H1 (cell line): ENCODE data around the gene TUBB1. TPM values are rescaled to one million over a fixed set of nuclear protein-coding genes. Genes with fewer than 3 reads are reported as not detected.

ENCODE experiments used
- CTCF ChIA-PET: fragments of 300-600 bp; sonication (Branson Sonifier 250); formaldehyde crosslinking; loops from one replicate; lab custom pipeline; 2021; ENCODE audit not compliant: partially characterized antibody; lab: Charles Lee
- POLR2A ChIA-PET: fragments of 300-600 bp; sonication (Branson Sonifier 250); formaldehyde crosslinking; loops from one replicate; lab custom pipeline; 2021; ENCODE audit warnings: inconsistent platforms; ENCODE audit not compliant: partially characterized antibody; lab: Charles Lee
- DNase-seq, 2 experiments: peaks; one replicate each; pipeline versions ENCODE4 v3.0.0 to v3.0.0-alpha.2; 2010 to 2022; ENCODE audit warnings: low spot score in 2 of 2, low read depth in 1 of 2, mixed read lengths in 1 of 2
- FAIRE-seq: peaks from 2 replicates; lab custom pipeline; 2011; peaks lifted over from hg19 to GRCh38; lab: Jason Lieb, UNC
- H2AFZ ChIP-seq: 2 replicates; pipeline ENCODE4 v1.8.1; 2012; ENCODE audit warnings: low read length, inconsistent platforms
- H2AK5ac ChIP-seq: 2 replicates; pipeline ENCODE4 v1.6.1; 2013; ENCODE audit warnings: low read depth, low read length
- H2BK120ac ChIP-seq: replicated peaks from 2 replicates; pipeline ENCODE3; 2013; ENCODE audit warnings: low read depth, low read length, inconsistent platforms
- H2BK12ac ChIP-seq: 2 replicates; pipeline ENCODE4 v1.6.1; 2013; ENCODE audit warnings: low read depth, low read length
- H2BK15ac ChIP-seq: 2 replicates; pipeline ENCODE4 v1.6.1; 2013; ENCODE audit warnings: low read length
- H2BK20ac ChIP-seq: 2 replicates; pipeline ENCODE4 v1.6.1; 2013; ENCODE audit warnings: low read length
- H2BK5ac ChIP-seq: 2 replicates; pipeline ENCODE4 v1.6.1; 2013; ENCODE audit warnings: low read depth, low read length
- H3K14ac ChIP-seq: 2 replicates; pipeline ENCODE4 v1.6.1; 2013; ENCODE audit warnings: inconsistent platforms; ENCODE audit not compliant: insufficient read length
- H3K18ac ChIP-seq: 2 replicates; pipeline ENCODE4 v1.6.1; 2013; ENCODE audit warnings: low read length; ENCODE audit errors: extremely low read depth
- H3K23ac ChIP-seq: 2 replicates; pipeline ENCODE4 v1.6.1; 2013; ENCODE audit warnings: inconsistent platforms; ENCODE audit not compliant: insufficient read length
- H3K23me2 ChIP-seq: 2 replicates; pipeline ENCODE4 v1.6.1; 2013; ENCODE audit warnings: low read depth, low read length
- H3K27ac ChIP-seq: 2 replicates; pipeline ENCODE4 v1.6.1; 2011; ENCODE audit warnings: low read depth, low read length, inconsistent platforms
- H3K27me3 ChIP-seq, 4 experiments: replicated peaks in 1 of 4; 1 replicate in 1 of 4; 2 replicates in 3 of 4; pipeline versions ENCODE4 v1.6.1 to v1.8.1; 2011 to 2013; ENCODE audit warnings: low read length in 3 of 4, mild to moderate bottlenecking in 3 of 4, inconsistent platforms in 2 of 4, mixed read lengths in 2 of 4, moderate library complexity in 1 of 4; ENCODE audit not compliant: control insufficient read depth in 3 of 4, insufficient read depth in 3 of 4; ENCODE audit errors: extremely low read depth in 1 of 4
- H3K36me3 ChIP-seq, 4 experiments: 2 replicates each; pipeline versions ENCODE4 v1.6.1 to v1.8.1; 2011 to 2013; ENCODE audit warnings: mild to moderate bottlenecking in 4 of 4, low read length in 3 of 4, moderate library complexity in 2 of 4, control low read depth in 1 of 4, inconsistent platforms in 1 of 4; ENCODE audit not compliant: insufficient read depth in 4 of 4, control insufficient read depth in 2 of 4
- H3K4ac ChIP-seq: replicated peaks from 2 replicates; pipeline ENCODE3; 2013; ENCODE audit warnings: low read length, low read depth, mixed read lengths, inconsistent platforms; ENCODE audit not compliant: insufficient read length
- H3K4me1 ChIP-seq, 4 experiments: replicated peaks in 1 of 4; 1 replicate in 1 of 4; 2 replicates in 3 of 4; pipeline versions ENCODE4 v1.6.1 to v1.8.1; 2011 to 2013; ENCODE audit warnings: low read length in 3 of 4, inconsistent platforms in 2 of 4, mixed read lengths in 1 of 4; ENCODE audit not compliant: insufficient read depth in 4 of 4, control insufficient read depth in 3 of 4
- H3K4me2 ChIP-seq, 2 experiments: 2 replicates each; pipeline versions ENCODE4 v1.6.1 to v1.8.1; 2011 to 2013; ENCODE audit warnings: low read depth in 2 of 2, low read length in 2 of 2, control low read depth in 1 of 2, inconsistent platforms in 1 of 2, mild to moderate bottlenecking in 1 of 2; ENCODE audit not compliant: insufficient read depth in 1 of 2
- H3K4me3 ChIP-seq, 4 experiments: fragments of 200-600, 300-600 bp in 1 of 4; sonication (generic), shearing (Covaris generic), sonication (Bioruptor Twin) in 1 of 4; 2 replicates each; pipeline versions ENCODE4 v1.5.1 to v1.8.1; 2011 to 2016; ENCODE audit warnings: low read length in 4 of 4, low read depth in 3 of 4, control low read depth in 2 of 4, inconsistent platforms in 2 of 4, mild to moderate bottlenecking in 2 of 4, mixed read lengths in 1 of 4, moderate library complexity in 1 of 4; ENCODE audit not compliant: insufficient read depth in 2 of 4; ENCODE audit errors: extremely low read depth in 1 of 4
- H3K56ac ChIP-seq: replicated peaks from 2 replicates; pipeline ENCODE3; 2013; ENCODE audit warnings: low read depth, mild to moderate bottlenecking, mixed read lengths, low read length, inconsistent platforms; ENCODE audit not compliant: insufficient read length
- H3K79me1 ChIP-seq: 2 replicates; pipeline ENCODE4 v1.6.1; 2013; ENCODE audit warnings: low read depth, low read length, control low read depth
- H3K79me2 ChIP-seq, 2 experiments: 2 replicates each; pipeline versions ENCODE4 v1.6.1 to v1.8.1; 2012 to 2013; ENCODE audit warnings: low read length in 2 of 2, mild to moderate bottlenecking in 2 of 2, inconsistent platforms in 1 of 2; ENCODE audit not compliant: insufficient read depth in 2 of 2, control insufficient read depth in 1 of 2
- H3K9ac ChIP-seq, 4 experiments: replicated peaks in 1 of 4; 1 replicate in 1 of 4; 2 replicates in 3 of 4; pipeline versions ENCODE4 v1.6.1 to v1.8.1; 2011 to 2013; ENCODE audit warnings: low read depth in 3 of 4, low read length in 3 of 4, control low read depth in 2 of 4, mild to moderate bottlenecking in 2 of 4, moderate library complexity in 2 of 4, inconsistent platforms in 1 of 4; ENCODE audit errors: extremely low read depth in 1 of 4
- H3K9me3 ChIP-seq, 2 experiments: 2 replicates each; pipeline versions ENCODE4 v1.6.1 to v1.8.1; 2012 to 2013; ENCODE audit warnings: mild to moderate bottlenecking in 2 of 2, moderate library complexity in 2 of 2, control low read depth in 1 of 2, inconsistent platforms in 1 of 2, low read depth in 1 of 2, low read length in 1 of 2, mixed read lengths in 1 of 2; ENCODE audit not compliant: insufficient read depth in 2 of 2
- H4K20me1 ChIP-seq, 2 experiments: replicated peaks in 1 of 2; 2 replicates each; pipeline versions ENCODE3 to v1.8.1; 2011 to 2013; ENCODE audit warnings: inconsistent platforms in 2 of 2, low read length in 2 of 2, mild to moderate bottlenecking in 1 of 2; ENCODE audit not compliant: insufficient read depth in 2 of 2, control insufficient read depth in 1 of 2
- H4K5ac ChIP-seq: 2 replicates; pipeline ENCODE4 v1.6.1; 2013; ENCODE audit warnings: low read length, low read depth, mixed read lengths, inconsistent platforms; ENCODE audit not compliant: insufficient read length
- H4K8ac ChIP-seq: 2 replicates; pipeline ENCODE4 v1.8.0; 2013; ENCODE audit warnings: mild to moderate bottlenecking, moderate library complexity, low read length, inconsistent platforms; ENCODE audit not compliant: insufficient read depth; ENCODE audit errors: extremely low read depth
- H4K91ac ChIP-seq: replicated peaks from 2 replicates; pipeline ENCODE3; 2013; ENCODE audit warnings: low read length, mixed read lengths, inconsistent platforms; ENCODE audit not compliant: insufficient read length
- BCL11A ChIP-seq, 2 experiments: IDR thresholded peaks; one replicate each; pipeline ENCODE4 v1.6.1; 2011; ENCODE audit warnings: low read depth in 2 of 2, low read length in 2 of 2, mild to moderate bottlenecking in 2 of 2
- CHD1 ChIP-seq: IDR thresholded peaks from 2 replicates; pipeline ENCODE4 v1.6.1; 2012; ENCODE audit warnings: low read depth, low read length, improper control_type of control experiment
- CREB1 ChIP-seq: IDR thresholded peaks from 2 replicates; pipeline ENCODE4 v1.6.1; 2012; ENCODE audit warnings: inconsistent platforms
- EP300 ChIP-seq, 2 experiments: IDR thresholded peaks; 1 replicate in 1 of 2; 2 replicates in 1 of 2; pipeline ENCODE4 v1.6.1; 2011 to 2012; ENCODE audit warnings: low read depth in 2 of 2, low read length in 2 of 2, mild to moderate bottlenecking in 2 of 2, borderline replicate concordance in 1 of 2, inconsistent platforms in 1 of 2, moderate library complexity in 1 of 2
- FOSL1 ChIP-seq: IDR thresholded peaks from 2 replicates; pipeline ENCODE4 v1.6.1; 2011; ENCODE audit warnings: mild to moderate bottlenecking, low read depth, low read length, moderate library complexity; ENCODE audit not compliant: insufficient read depth
- KDM1A ChIP-seq: fragments of 200-600, 300-600 bp; sonication (generic); IDR thresholded peaks from 2 replicates; pipeline ENCODE4 v1.7.1; 2016; ENCODE audit warnings: mild to moderate bottlenecking, low read length, borderline replicate concordance
- KDM5A ChIP-seq: fragments of 200-600 bp; IDR thresholded peaks from 2 replicates; pipeline ENCODE4 v1.7.1; 2012; ENCODE audit warnings: mild to moderate bottlenecking, low read length, inconsistent platforms, mixed read lengths
- NANOG ChIP-seq: IDR thresholded peaks from 2 replicates; pipeline ENCODE4 v1.6.1; 2011; ENCODE audit warnings: low read length, low read depth, mild to moderate bottlenecking, inconsistent platforms; ENCODE audit not compliant: insufficient read depth, poor library complexity, severe bottlenecking
- POLR2A ChIP-seq, 2 experiments: IDR thresholded peaks; 1 replicate in 1 of 2; 2 replicates in 1 of 2; pipeline ENCODE4 v1.6.1; 2011; ENCODE audit warnings: low read depth in 2 of 2, low read length in 2 of 2, mild to moderate bottlenecking in 2 of 2; ENCODE audit errors: control extremely low read depth in 1 of 2
- RAD21 ChIP-seq, 2 experiments: IDR thresholded peaks in 1 of 2; conservative IDR thresholded peaks in 1 of 2; 2 replicates each; pipeline ENCODE4 v1.6.1; 2011; ENCODE audit warnings: low read depth in 2 of 2, low read length in 2 of 2, improper control_type of control experiment in 1 of 2, inconsistent platforms in 1 of 2, mild to moderate bottlenecking in 1 of 2, moderate library complexity in 1 of 2
- RBBP5 ChIP-seq: IDR thresholded peaks from 2 replicates; pipeline ENCODE4 v1.7.1; 2012; ENCODE audit warnings: low read depth, mild to moderate bottlenecking, inconsistent platforms, low read length, moderate library complexity, borderline replicate concordance
- SP1 ChIP-seq: IDR thresholded peaks from 2 replicates; pipeline ENCODE4 v1.6.1; 2011; ENCODE audit warnings: low read depth, low read length
- TCF12 ChIP-seq: IDR thresholded peaks from 2 replicates; pipeline ENCODE4 v1.6.1; 2011; ENCODE audit warnings: low read depth, mild to moderate bottlenecking, low read length
- WGBS, 2 experiments: shearing (Covaris generic) in 1 of 2; methylation state at CpG; one replicate each; pipeline versions ENCODE4 v1.1.6 to v1.1.7; 2013 to 2015; ENCODE audit warnings: low lambda C conversion rate in 2 of 2, mixed read lengths in 2 of 2, inconsistent platforms in 1 of 2, low coverage in 1 of 2, missing lambda C conversion rate in 1 of 2; ENCODE audit not compliant: insufficient replicate concordance in 2 of 2, insufficient coverage in 1 of 2, insufficient read length in 1 of 2; ENCODE audit errors: extremely low coverage in 1 of 2, missing lambda C conversion rate in 1 of 2; 5-methylcytosine and 5-hydroxymethylcytosine counted together
- polyA plus RNA-seq, 7 experiments: library from polyadenylated mRNA; depleted of rRNA in 3 of 7; stranded (reverse) in 5 of 7; unstranded in 2 of 7; fragments of >200 nt in 5 of 7; fragments of 200-250 nt in 2 of 7; gene quantifications; 1 replicate in 5 of 7; 2 replicates in 1 of 7; 4 replicates in 1 of 7; pipeline versions ENCODE4 v1.2.1 to v1.2.3, GENCODE V29; 2011 to 2013; ENCODE audit warnings: missing spikeins in 2 of 7, mixed read lengths in 2 of 7
- total RNA-seq: library from RNA; stranded (reverse); fragmentation: NEBNext Ultra II Directional; extraction: Animal tissue kit (Norgen Biotek cat#: 25700); gene quantifications from 2 replicates; pipeline ENCODE4 v1.2.1, GENCODE V29; 2021

The TUBB1 gene
- total and polyA plus RNA-seq, 2 of the 8 experiments (the other 6 are each of a cell fraction or from before 2014, with no cell fraction given): not detected

DNA sequence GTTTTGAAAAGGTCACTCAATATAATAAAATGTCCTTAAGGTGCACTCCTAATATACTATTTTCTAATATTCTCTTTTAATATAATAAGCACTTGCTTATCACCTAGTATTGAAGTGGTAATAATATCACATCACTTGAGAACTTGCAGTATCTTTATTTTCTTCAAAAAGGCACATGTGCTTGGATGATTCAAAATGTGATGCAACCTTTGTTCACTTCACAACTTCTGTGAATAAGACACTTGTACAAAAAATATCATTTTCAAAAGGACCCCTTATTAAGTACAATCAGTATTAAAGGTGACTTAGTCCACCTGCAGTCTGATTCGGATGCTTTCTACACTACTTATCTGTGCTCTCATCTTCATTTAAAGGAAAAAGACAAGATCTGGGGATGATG, 20.0 kb downstream of the TUBB1 start:
- no peak overlapping the region for H4K5ac ChIP-seq
- DNase-seq: no peak
- CTCF ChIA-PET: no interaction called here
- no peaks in the 10 kb centered on the region; a peak in 1 of 4 replicates for H3K9me3 ChIP-seq
- POLR2A ChIA-PET: no interaction called here
- H3K18ac ChIP-seq: no peak overlapping the region
- H3K56ac ChIP-seq: no peak overlapping the region
- peaks cover 2% of the 10 kb centered on the region; the same call in 1 of the 2 replicates for H3K23me2 ChIP-seq
- no peak for FAIRE-seq
- no peaks in the 10 kb centered on the region; the same call in 1 of the 2 replicates for H3K79me1 ChIP-seq
- peaks cover 0 to 2% of the 10 kb centered on the region in 2 experiments for H4K20me1 ChIP-seq
- H2BK12ac ChIP-seq: no peak overlapping the region
- TF ChIP-seq KDM1A (no peak), POLR2A (IDR thresholded peaks at IDR 0.05; ENCODE audit: control extremely low read depth in 1 of 2, low read depth in 2 of 2, low read length in 2 of 2) (no peak), KDM5A (no peak), TCF12 (no peak), NANOG (no peak), FOSL1 (no peak), CREB1 (no peak), SP1 (no peak), EP300 (IDR thresholded peaks at IDR 0.05; ENCODE audit: borderline replicate concordance in 1 of 2, low read depth in 2 of 2, low read length in 2 of 2) (no peak), BCL11A (IDR thresholded peaks at IDR 0.05; ENCODE audit: low read depth in 2 of 2, low read length in 2 of 2) (no peak), RBBP5 (no peak), CHD1 (no peak), RAD21 (IDR thresholded peaks at IDR 0.05 in 1 of 2, conservative IDR thresholded peaks at IDR 0.05 in 1 of 2; ENCODE audit: low read depth in 2 of 2, low read length in 2 of 2) (no peak)
- peaks cover 0 to 4% (median 0%) of the 10 kb centered on the region in 4 experiments; a peak in 1 of 7 replicates for H3K4me1 ChIP-seq
- no peak overlapping the region for H2BK120ac ChIP-seq
- H3K27me3 ChIP-seq: no peaks in the 10 kb centered on the region
- H2BK15ac ChIP-seq: no peak overlapping the region
- no peak overlapping the region for H3K27ac ChIP-seq
- 88% methylated on average over 1 of the region's 1 CpG; no CpG with 5 or more reads in 1 of the 2 experiments for WGBS, 2 experiments
- no peak overlapping the region for H3K4me2 ChIP-seq
- H3K14ac ChIP-seq: no peak overlapping the region
- no peak overlapping the region for H3K4ac ChIP-seq
- H4K8ac ChIP-seq: no peak overlapping the region
- H2AFZ ChIP-seq: no peak overlapping the region
- no peak overlapping the region for H3K9ac ChIP-seq
- no peak overlapping the region for H3K4me3 ChIP-seq
- no peak overlapping the region for H2BK20ac ChIP-seq
- no peak overlapping the region for H2AK5ac ChIP-seq
- H4K91ac ChIP-seq: no peak overlapping the region
- H3K79me2 ChIP-seq: peaks cover 11 to 35% of the 10 kb centered on the region in 2 experiments; a peak in 3 of 4 replicates
- H2BK5ac ChIP-seq: no peak overlapping the region
- H3K23ac ChIP-seq: no peak overlapping the region
- peaks cover 0 to 25% (median 7%) of the 10 kb centered on the region in 4 experiments; a peak in 4 of 8 replicates for H3K36me3 ChIP-seq
